Karpas-422 (cell line): Measurements from ENCODE around the gene RGS19. TPM values are rescaled to one million over a fixed set of nuclear protein-coding genes. Genes with fewer than 3 reads are reported as not detected.

Source experiments
- DNase-seq: peaks from one replicate; pipeline ENCODE4 v3.0.0-alpha.2; 2015
- H2AFZ ChIP-seq: fragments of 200-600 bp; sonication (generic); 2 replicates; pipeline ENCODE4 v1.6.1; 2014; ENCODE audit warnings: antibody characterized with exemption, low read length, mixed read lengths
- H3K27ac ChIP-seq: fragments of 200-600 bp; sonication (generic); 2 replicates; pipeline ENCODE4 v1.5.1; 2014; ENCODE audit warnings: mild to moderate bottlenecking, low read length, moderate library complexity
- H3K27me3 ChIP-seq: fragments of 200-600 bp; sonication (generic); 2 replicates; pipeline ENCODE4 v1.6.1; 2014; ENCODE audit warnings: low read length, mixed read lengths
- H3K36me3 ChIP-seq: fragments of 200-600 bp; sonication (generic); 2 replicates; pipeline ENCODE4 v1.6.1; 2014; ENCODE audit warnings: low read length, mixed read lengths; ENCODE audit not compliant: insufficient read depth
- H3K4me1 ChIP-seq: fragments of 200-600 bp; sonication (generic); 2 replicates; pipeline ENCODE4 v1.6.1; 2014; ENCODE audit warnings: mild to moderate bottlenecking, low read length, mixed read lengths
- H3K4me2 ChIP-seq: fragments of 200-600 bp; sonication (generic); 2 replicates; pipeline ENCODE4 v1.6.1; 2014; ENCODE audit warnings: low read length, low read depth, mild to moderate bottlenecking; ENCODE audit not compliant: poor library complexity, severe bottlenecking
- H3K4me3 ChIP-seq: fragments of 200-600 bp; sonication (generic); 2 replicates; pipeline ENCODE4 v1.5.1; 2014; ENCODE audit warnings: mild to moderate bottlenecking, antibody characterized with exemption, low read length, mixed read lengths
- H3K79me2 ChIP-seq: fragments of 200-600 bp; sonication (generic); 2 replicates; pipeline ENCODE4 v1.6.1; 2014; ENCODE audit warnings: mild to moderate bottlenecking, low read length, mixed read lengths
- H3K9ac ChIP-seq: fragments of 200-600 bp; sonication (generic); 2 replicates; pipeline ENCODE4 v1.6.0; 2014; ENCODE audit warnings: low read length
- H3K9me2 ChIP-seq: fragments of 200-600 bp; sonication (generic), shearing (Covaris generic); replicated peaks from 2 replicates; pipeline ENCODE4 v1.6.0; 2014; ENCODE audit warnings: mild to moderate bottlenecking, low read length, moderate library complexity; ENCODE audit not compliant: insufficient read depth
- H3K9me3 ChIP-seq: fragments of 300-700, 200-600 bp; sonication (generic); 2 replicates; pipeline ENCODE4 v1.6.1; 2014; ENCODE audit warnings: low read length, mixed read lengths
- H4K20me1 ChIP-seq: fragments of 200-600 bp; sonication (generic); 2 replicates; pipeline ENCODE4 v1.6.1; 2014; ENCODE audit warnings: mild to moderate bottlenecking, antibody characterized with exemption, low read length, low read depth; ENCODE audit not compliant: insufficient read depth
- total RNA-seq: library from RNA; depleted of rRNA; stranded (reverse); fragments of >200 nt; shearing (Covaris generic); gene quantifications from 2 replicates; pipeline ENCODE4 v1.2.3, GENCODE V29; 2014; ENCODE audit warnings: low replicate concordance

The RGS19 gene
- total RNA-seq, 1 experiment from 2014 or later = 172 TPM

DNA sequence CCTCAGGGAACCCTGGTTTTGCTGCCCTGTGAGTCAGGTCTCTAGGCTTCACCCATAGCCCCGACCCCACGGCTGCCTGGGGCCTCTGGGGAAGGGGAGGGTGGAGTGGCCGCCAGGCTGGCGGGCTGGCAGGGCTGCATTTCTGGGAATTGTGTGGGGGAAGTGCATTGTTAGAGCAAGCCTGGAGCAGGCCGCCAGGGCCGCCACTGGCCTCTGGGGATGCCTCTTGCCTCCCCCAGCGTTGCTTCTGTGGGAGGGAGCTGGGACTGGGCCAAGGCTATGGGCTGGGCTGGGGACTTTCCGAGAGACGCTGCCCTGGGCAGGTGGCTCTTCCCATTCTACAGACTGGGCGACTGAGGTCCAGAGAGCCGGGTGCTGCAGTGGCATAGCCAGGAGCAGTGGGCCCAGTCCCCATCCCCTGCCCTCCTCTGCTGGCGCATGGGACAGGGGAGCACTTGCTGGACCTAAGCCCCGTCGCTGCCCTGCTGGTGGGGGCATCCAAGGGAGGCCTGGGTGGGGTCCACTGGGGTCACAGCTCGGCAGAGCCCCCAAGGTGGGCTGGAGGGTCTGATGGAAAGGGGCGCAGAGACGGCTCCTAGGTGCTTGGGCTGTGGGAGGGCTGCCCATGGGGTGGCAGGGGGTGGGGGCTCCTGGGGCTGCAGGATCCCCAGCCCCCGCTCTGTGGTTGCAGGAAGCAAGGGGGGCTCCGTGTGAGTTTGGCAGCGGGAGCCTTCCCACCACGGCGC, 23.3 kb downstream of the RGS19 start:
- Histone ChIP-seq H4K20me1 (no peaks in the 10 kb centered on the region), H3K9me2 (no peaks in the 10 kb centered on the region), H3K4me2 (no peak overlapping the region), H3K9ac (no peak overlapping the region), H3K4me3 (no peak overlapping the region), H3K9me3 (no peaks in the 10 kb centered on the region), H3K79me2 (no peaks in the 10 kb centered on the region), H2AFZ (no peak overlapping the region), H3K27ac (no peak overlapping the region), H3K4me1 (peaks cover 25% of the 10 kb centered on the region), H3K27me3 (no peaks in the 10 kb centered on the region), H3K36me3 (no peaks in the 10 kb centered on the region)
- DNase-seq = no peak

- Histone ChIP-seq H3K9me2 (no peaks in the 10 kb centered on the region), H3K4me2 (no peak overlapping the region), H4K20me1 (no peaks in the 10 kb centered on the region), H3K36me3 (no peaks in the 10 kb centered on the region), H3K9ac (no peak overlapping the region), H3K79me2 (no peaks in the 10 kb centered on the region), H2AFZ (no peak overlapping the region), H3K27me3 (no peaks in the 10 kb centered on the region), H3K4me1 (peaks cover 32% of the 10 kb centered on the region), H3K4me3 (no peak overlapping the region), H3K9me3 (no peaks in the 10 kb centered on the region), H3K27ac (no peak overlapping the region)
- no peak for DNase-seq
Observed at GRCh38 chr20:64055396-64055892, 23.9 kb downstream of the RGS19 start.

DNA sequence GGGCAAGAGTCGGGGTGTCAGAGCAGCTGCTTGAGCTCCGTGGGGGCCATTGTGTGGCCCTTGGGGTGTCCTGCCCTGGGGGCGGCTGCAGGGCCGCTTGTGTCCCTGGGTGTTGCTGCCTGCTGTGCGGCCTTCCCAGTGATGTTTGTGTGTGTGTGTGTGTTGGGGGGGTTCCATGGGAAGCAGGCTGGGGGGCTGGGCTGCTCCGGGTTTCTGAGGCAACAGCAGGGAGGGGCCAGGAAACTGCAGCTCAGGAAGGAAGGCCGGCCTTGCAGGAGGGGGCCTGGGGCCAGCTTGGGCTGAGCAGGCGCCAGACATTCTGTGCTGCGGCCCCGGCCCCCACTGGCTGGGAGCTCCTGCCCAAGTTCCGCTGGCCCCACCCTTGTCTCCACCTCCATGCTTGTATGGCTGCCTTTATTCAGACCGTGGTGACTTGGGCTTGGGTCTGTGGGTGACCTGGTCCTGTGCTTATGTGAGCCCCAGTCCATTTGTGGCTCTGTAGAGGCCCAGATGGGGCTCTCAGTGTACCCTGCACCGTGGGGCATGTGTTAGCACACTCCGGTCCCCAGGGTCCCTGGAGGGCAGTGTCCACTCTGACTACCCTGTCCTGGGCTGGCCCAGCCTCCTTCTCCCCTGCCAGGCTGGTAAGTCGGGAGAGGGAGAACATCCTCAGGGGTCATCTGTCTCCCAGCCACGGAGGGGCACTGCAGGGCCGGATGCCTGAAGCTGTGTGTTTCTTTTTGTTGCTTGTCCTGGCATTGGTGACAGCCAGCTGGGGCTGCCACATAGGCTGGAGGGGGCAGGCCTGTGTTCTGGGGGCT, 25.3 kb downstream of the RGS19 start:
- Histone ChIP-seq H3K27ac (no peak overlapping the region), H3K79me2 (no peaks in the 10 kb centered on the region), H3K4me1 (peaks cover 40% of the 10 kb centered on the region), H3K9me3 (no peaks in the 10 kb centered on the region), H3K27me3 (no peaks in the 10 kb centered on the region), H3K4me3 (no peak overlapping the region), H3K4me2 (no peak overlapping the region), H4K20me1 (no peaks in the 10 kb centered on the region), H3K36me3 (no peaks in the 10 kb centered on the region), H3K9ac (no peak overlapping the region), H3K9me2 (no peaks in the 10 kb centered on the region), H2AFZ (no peak overlapping the region)
- DNase-seq = peak; percentile 79

DNA sequence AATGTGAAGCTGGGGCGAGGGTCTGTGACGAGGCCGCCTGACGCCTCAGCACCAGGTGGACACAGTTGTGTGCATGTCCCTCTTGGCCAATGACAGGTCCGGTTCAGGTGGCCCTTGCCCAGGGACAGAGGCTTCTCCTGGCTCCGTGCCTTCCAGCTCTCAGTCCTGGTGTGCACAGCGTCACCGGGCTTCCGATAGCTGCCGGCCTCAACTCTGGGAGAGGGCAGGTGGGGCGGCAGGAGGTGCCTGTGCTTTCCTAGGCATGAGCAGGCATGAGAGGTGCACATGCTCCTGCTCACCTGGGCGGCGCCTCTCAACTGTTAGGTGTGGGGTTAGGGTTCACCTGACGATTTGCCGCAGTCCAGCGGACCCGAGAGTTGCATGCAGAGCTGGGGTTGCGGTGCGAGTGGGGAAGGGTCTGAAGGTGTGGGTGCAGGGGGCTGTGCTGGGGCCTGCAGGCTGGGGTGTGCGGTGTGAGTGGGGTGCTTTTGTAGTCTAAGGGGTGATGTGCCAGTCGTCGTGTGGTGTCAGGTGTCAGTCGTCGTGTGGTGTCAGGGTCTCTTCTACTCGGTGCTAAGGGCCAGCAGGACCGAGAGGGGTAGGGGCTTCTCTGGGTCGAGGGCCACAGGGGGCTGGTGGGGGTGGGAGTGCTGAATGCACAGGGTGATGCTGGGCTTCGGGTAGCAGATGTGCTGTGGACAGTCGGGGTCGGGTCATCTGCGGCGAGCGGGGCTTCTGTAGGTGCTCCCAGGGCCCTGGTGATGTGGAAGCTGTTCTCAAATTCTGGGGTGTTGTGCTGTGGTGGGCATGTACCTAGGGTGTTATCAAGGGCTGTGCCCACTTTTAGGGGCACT, 26.1 kb downstream of the RGS19 start:
- DNase-seq = no peak
- no peak overlapping the region for H2AFZ ChIP-seq
- H3K9me2 ChIP-seq = no peaks in the 10 kb centered on the region
- no peaks in the 10 kb centered on the region for H3K79me2 ChIP-seq
- H3K4me1 ChIP-seq = peaks cover 34% of the 10 kb centered on the region
- H3K9me3 ChIP-seq = no peaks in the 10 kb centered on the region
- H3K9ac ChIP-seq = no peak overlapping the region
- H3K36me3 ChIP-seq = no peaks in the 10 kb centered on the region
- H3K4me2 ChIP-seq = no peak overlapping the region
- H3K27ac ChIP-seq = no peak overlapping the region
- no peaks in the 10 kb centered on the region for H4K20me1 ChIP-seq
- no peak overlapping the region for H3K4me3 ChIP-seq
- no peaks in the 10 kb centered on the region for H3K27me3 ChIP-seq

- DNase-seq = no peak
- Histone ChIP-seq H2AFZ (no peak overlapping the region), H3K4me2 (no peak overlapping the region)
Observed at GRCh38 chr20:64052326-64052722, 27.0 kb downstream of the RGS19 start.

GRCh38 chr20:64051561-64052325, 27.6 kb downstream of the RGS19 start:
- no peak overlapping the region for H2AFZ ChIP-seq
- H3K4me3 ChIP-seq = no peak overlapping the region
- H3K9ac ChIP-seq = no peak overlapping the region
- no peak overlapping the region for H3K4me2 ChIP-seq
- DNase-seq = no peak
- H3K9me2 ChIP-seq = no peaks in the 10 kb centered on the region
- H3K9me3 ChIP-seq = no peaks in the 10 kb centered on the region
- H4K20me1 ChIP-seq = no peaks in the 10 kb centered on the region
- no peaks in the 10 kb centered on the region for H3K79me2 ChIP-seq
- no peak overlapping the region for H3K27ac ChIP-seq
- no peaks in the 10 kb centered on the region for H3K36me3 ChIP-seq
- no peaks in the 10 kb centered on the region for H3K27me3 ChIP-seq
- H3K4me1 ChIP-seq = peaks cover 24% of the 10 kb centered on the region

More at GRCh38 chr20:64052326-64052722, 27.0 kb downstream of the RGS19 start:
- Histone ChIP-seq H4K20me1 (no peaks in the 10 kb centered on the region), H3K4me3 (no peak overlapping the region), H3K9me2 (no peaks in the 10 kb centered on the region), H3K27me3 (no peaks in the 10 kb centered on the region), H3K9ac (no peak overlapping the region), H3K9me3 (no peaks in the 10 kb centered on the region), H3K36me3 (no peaks in the 10 kb centered on the region), H3K4me1 (peaks cover 25% of the 10 kb centered on the region), H3K27ac (no peak overlapping the region), H3K79me2 (no peaks in the 10 kb centered on the region)

DNA sequence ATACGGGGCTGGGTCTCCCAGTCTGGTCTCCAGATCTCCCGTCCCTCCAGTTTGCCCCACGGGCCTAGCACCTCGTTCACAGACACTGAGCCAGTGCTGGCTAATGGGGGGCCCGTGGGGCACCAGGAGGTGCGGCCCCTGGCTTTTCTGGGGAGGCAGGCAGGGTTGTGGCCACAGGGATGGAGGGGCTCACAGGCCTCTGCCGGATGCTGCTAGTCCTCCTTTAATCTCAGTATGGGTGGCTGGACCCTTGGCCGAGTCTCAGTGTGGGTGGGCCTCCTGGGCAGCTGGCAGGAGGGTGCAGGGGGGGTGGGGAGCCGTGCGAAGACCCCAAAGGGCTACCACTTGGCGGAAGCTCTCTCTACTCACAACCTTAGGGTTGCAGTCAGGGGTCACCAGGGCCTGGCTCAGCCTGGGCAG, 28.3 kb downstream of the RGS19 start:
- Histone ChIP-seq H3K4me3 (no peak overlapping the region), H4K20me1 (no peaks in the 10 kb centered on the region; the same call in 1 of the 2 replicates), H3K27me3 (no peaks in the 10 kb centered on the region), H3K79me2 (no peaks in the 10 kb centered on the region), H3K4me2 (no peak overlapping the region), H2AFZ (no peak overlapping the region), H3K4me1 (peaks cover 24% of the 10 kb centered on the region), H3K9me3 (no peaks in the 10 kb centered on the region), H3K9ac (no peak overlapping the region), H3K9me2 (no peaks in the 10 kb centered on the region), H3K27ac (no peak overlapping the region), H3K36me3 (no peaks in the 10 kb centered on the region)
- no peak for DNase-seq
